ENCODE results near the gene ZNF90. TPM values are rescaled to one million over a fixed set of nuclear protein-coding genes. Genes with fewer than 3 reads are reported as not detected.
"Not testable (repeated sequence)": the region's sequence is repeated elsewhere in the genome, so short reads cannot be mapped to it uniquely, and the experiment has no call there.

Gene ZNF90
- total RNA-seq, 1 experiment from 2014 or later: not detected

GRCh38 chr19:20066861-20067260, 10.9 kb upstream of the ZNF90 start (continued):
- TF ChIP-seq FOSL1 (IDR thresholded peaks at IDR 0.05; ENCODE audit: low read depth): no peak

DNA sequence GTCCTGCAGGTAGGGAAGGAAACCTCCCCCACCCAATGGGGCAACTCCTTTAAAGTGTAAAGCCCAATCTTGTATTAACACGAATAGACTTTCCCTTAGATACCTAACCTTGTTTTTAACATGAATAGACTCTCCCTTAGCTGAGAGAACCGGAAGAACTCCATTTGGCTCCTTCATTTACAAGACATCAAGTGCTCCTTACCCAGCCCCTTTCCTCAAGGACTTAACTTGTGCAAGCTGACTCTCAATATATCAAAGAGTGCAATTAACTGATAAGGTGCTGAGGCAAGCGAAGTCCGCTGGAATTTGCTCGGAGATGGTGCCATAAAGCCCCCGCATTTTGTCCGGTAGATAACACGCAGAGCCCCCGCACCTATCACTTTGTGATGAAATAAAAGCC, 9.9 kb upstream of the ZNF90 start:
- H2AFZ ChIP-seq (ENCODE audit: low read depth, low read length, poor library complexity, severe bottlenecking): no peak overlapping the region
- H3K4me3 ChIP-seq (replicated peaks in 1 of 2; ENCODE audit: low read depth in 1 of 2, low read length in 2 of 2): no peak overlapping the region
- intact Hi-C loops (cut with micrococcal nuclease): no loop called here
- no peaks in the 10 kb centered on the region for H3K36me3 ChIP-seq (ENCODE audit: control insufficient read depth in 1 of 2, insufficient read depth in 2 of 2, low read length in 2 of 2)
- no peaks in the 10 kb centered on the region for H3K79me2 ChIP-seq (ENCODE audit: insufficient read depth, low read length)
- no peaks in the 10 kb centered on the region for H3K9me2 ChIP-seq (ENCODE audit: insufficient read depth)
- POLR2A ChIA-PET: no interaction called here
- H3K27ac ChIP-seq (ENCODE audit: low read depth, low read length): no peak overlapping the region
- H3K9me3 ChIP-seq (ENCODE audit: control insufficient read depth in 1 of 2, insufficient read depth in 1 of 2, low read depth in 1 of 2, low read length in 2 of 2): peaks cover 6 to 7% of the 10 kb centered on the region in 2 experiments; a peak in 2 of 4 replicates
- H3K9ac ChIP-seq (ENCODE audit: low read length): no peak overlapping the region
- no peak for ATAC-seq
- CTCF ChIA-PET: no interaction called here
- DNase-seq (ENCODE audit: low read depth, low spot score): no peak
- RAD21 ChIA-PET (ENCODE audit: low non-redundant PET in 1 of 2, low total read pairs in 2 of 2, uncharacterized antibody in 2 of 2, unreplicated experiment in 2 of 2): no interaction called here
- BruUV-seq (replicated peaks): no TSS peak
- H3K4me1 ChIP-seq (ENCODE audit: control insufficient read depth in 1 of 2, insufficient read depth in 2 of 2, low read length in 2 of 2): no peaks in the 10 kb centered on the region
- TF ChIP-seq, protein P1, sequence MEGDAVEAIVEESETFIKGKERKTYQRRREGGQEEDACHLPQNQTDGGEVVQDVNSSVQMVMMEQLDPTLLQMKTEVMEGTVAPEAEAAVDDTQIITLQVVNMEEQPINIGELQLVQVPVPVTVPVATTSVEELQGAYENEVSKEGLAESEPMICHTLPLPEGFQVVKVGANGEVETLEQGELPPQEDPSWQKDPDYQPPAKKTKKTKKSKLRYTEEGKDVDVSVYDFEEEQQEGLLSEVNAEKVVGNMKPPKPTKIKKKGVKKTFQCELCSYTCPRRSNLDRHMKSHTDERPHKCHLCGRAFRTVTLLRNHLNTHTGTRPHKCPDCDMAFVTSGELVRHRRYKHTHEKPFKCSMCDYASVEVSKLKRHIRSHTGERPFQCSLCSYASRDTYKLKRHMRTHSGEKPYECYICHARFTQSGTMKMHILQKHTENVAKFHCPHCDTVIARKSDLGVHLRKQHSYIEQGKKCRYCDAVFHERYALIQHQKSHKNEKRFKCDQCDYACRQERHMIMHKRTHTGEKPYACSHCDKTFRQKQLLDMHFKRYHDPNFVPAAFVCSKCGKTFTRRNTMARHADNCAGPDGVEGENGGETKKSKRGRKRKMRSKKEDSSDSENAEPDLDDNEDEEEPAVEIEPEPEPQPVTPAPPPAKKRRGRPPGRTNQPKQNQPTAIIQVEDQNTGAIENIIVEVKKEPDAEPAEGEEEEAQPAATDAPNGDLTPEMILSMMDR (IDR thresholded peaks at IDR 0.05 in 2 of 3, conservative IDR thresholded peaks at IDR 0.05 in 1 of 3; ENCODE audit: borderline replicate concordance in 1 of 3, insufficient read depth in 1 of 3, low read depth in 2 of 3, low read length in 2 of 3): no peak
- TF ChIP-seq RAD21 (IDR thresholded peaks at IDR 0.05; ENCODE audit: low read depth) (no peak), CBX3 (IDR thresholded peaks at IDR 0.05; ENCODE audit: low read depth) (no peak), ELF1 (IDR thresholded peaks at IDR 0.05; ENCODE audit: borderline replicate concordance, low read depth) (no peak)
- no peaks in the 10 kb centered on the region for H4K20me1 ChIP-seq (ENCODE audit: insufficient read depth)
- H3K27me3 ChIP-seq (ENCODE audit: insufficient read depth, low read length): no peaks in the 10 kb centered on the region
- H3K4me2 ChIP-seq (ENCODE audit: low read length): no peak overlapping the region

DNA sequence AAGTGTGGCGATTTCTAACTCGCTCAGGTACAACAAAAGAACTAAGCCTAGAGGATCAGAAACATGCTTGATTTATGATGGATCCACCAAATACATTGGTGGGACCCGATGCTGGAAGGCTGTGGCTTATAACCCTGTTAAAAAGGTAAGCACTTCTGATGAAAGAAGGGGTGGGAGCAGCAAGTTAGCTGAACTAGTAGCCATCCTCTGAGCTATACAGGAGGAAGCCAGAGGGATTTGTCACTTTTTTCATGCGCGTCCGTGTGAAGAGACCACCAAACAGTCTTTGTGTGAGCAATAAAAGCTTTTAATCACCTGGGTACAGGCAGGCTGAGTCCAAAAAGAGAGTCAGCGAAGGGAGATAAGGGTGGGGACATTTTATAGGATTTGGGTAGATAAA, 9.2 kb upstream of the ZNF90 start:
- H3K9me3 ChIP-seq (ENCODE audit: control insufficient read depth in 1 of 2, insufficient read depth in 1 of 2, low read depth in 1 of 2, low read length in 2 of 2): peaks cover 6 to 10% of the 10 kb centered on the region in 2 experiments; a peak in 2 of 4 replicates
- H3K9ac ChIP-seq (ENCODE audit: low read length); H3K4me3 ChIP-seq (replicated peaks in 1 of 2; ENCODE audit: low read depth in 1 of 2, low read length in 2 of 2); H3K36me3 ChIP-seq (ENCODE audit: control insufficient read depth in 1 of 2, insufficient read depth in 2 of 2, low read length in 2 of 2); ATAC-seq; intact Hi-C loops (cut with micrococcal nuclease); H3K27ac ChIP-seq (ENCODE audit: low read depth, low read length); POLR2A ChIA-PET; DNase-seq (ENCODE audit: low read depth, low spot score); RAD21 ChIA-PET (ENCODE audit: low non-redundant PET in 1 of 2, low total read pairs in 2 of 2, uncharacterized antibody in 2 of 2, unreplicated experiment in 2 of 2); H2AFZ ChIP-seq (ENCODE audit: low read depth, low read length, poor library complexity, severe bottlenecking); H4K20me1 ChIP-seq (ENCODE audit: insufficient read depth); H3K4me2 ChIP-seq (ENCODE audit: low read length); BruUV-seq (replicated peaks); H3K79me2 ChIP-seq (ENCODE audit: insufficient read depth, low read length); CTCF ChIA-PET; H3K4me1 ChIP-seq (ENCODE audit: control insufficient read depth in 1 of 2, insufficient read depth in 2 of 2, low read length in 2 of 2); H3K27me3 ChIP-seq (ENCODE audit: insufficient read depth, low read length); H3K9me2 ChIP-seq (ENCODE audit: insufficient read depth): not testable (repeated sequence)

All from HCT116 (cell line).